GM23248 (cell line): ENCODE results near the gene SLC45A3. TPM values are rescaled to one million over a fixed set of nuclear protein-coding genes. Genes with fewer than 3 reads are reported as not detected.

Experiments
- DNase-seq: peaks from one replicate; pipeline ENCODE4 v3.0.0-alpha.2; 2015
- H2AFZ ChIP-seq: fragments of 200-600 bp; sonication (generic); 2 replicates; pipeline ENCODE4 v1.6.1; 2016; ENCODE audit warnings: antibody characterized with exemption
- H3F3A ChIP-seq: fragments of 200-600 bp; sonication (generic); 2 replicates; pipeline ENCODE4 v1.6.1; 2016; ENCODE audit warnings: mild to moderate bottlenecking, antibody characterized with exemption, mixed run types; ENCODE audit not compliant: insufficient read depth
- H3K27ac ChIP-seq: fragments of 200-600 bp; sonication (generic); 2 replicates; pipeline ENCODE4 v1.5.1; 2016; ENCODE audit warnings: mild to moderate bottlenecking
- H3K27me3 ChIP-seq: fragments of 200-600 bp; sonication (generic); replicated peaks from 2 replicates; pipeline ENCODE4 v1.6.1; 2016; ENCODE audit warnings: mild to moderate bottlenecking; ENCODE audit not compliant: insufficient read depth
- H3K36me3 ChIP-seq: fragments of 200-600 bp; sonication (generic); 2 replicates; pipeline ENCODE4 v1.6.1; 2016; ENCODE audit warnings: low read depth, mild to moderate bottlenecking
- H3K4me1 ChIP-seq: fragments of 200-600 bp; sonication (generic); 2 replicates; pipeline ENCODE4 v1.6.1; 2016; ENCODE audit warnings: mild to moderate bottlenecking; ENCODE audit not compliant: insufficient read depth
- H3K4me2 ChIP-seq: fragments of 200-600 bp; sonication (generic); one replicate; pipeline ENCODE4 v1.6.1; 2016; ENCODE audit warnings: mild to moderate bottlenecking; ENCODE audit not compliant: unreplicated experiment
- H3K4me3 ChIP-seq: fragments of 200-600 bp; sonication (generic); 2 replicates; pipeline ENCODE4 v1.5.1; 2016; ENCODE audit warnings: mild to moderate bottlenecking
- H3K79me2 ChIP-seq: fragments of 200-600 bp; sonication (generic); 2 replicates; pipeline ENCODE4 v1.6.1; 2016; ENCODE audit warnings: mild to moderate bottlenecking; ENCODE audit not compliant: insufficient read depth
- H3K9ac ChIP-seq: fragments of 200-600 bp; sonication (generic); 2 replicates; pipeline ENCODE4 v1.6.1; 2016; ENCODE audit warnings: mild to moderate bottlenecking
- H3K9me2 ChIP-seq: fragments of 200-600 bp; sonication (generic); 2 replicates; pipeline ENCODE4 v1.6.1; 2016; ENCODE audit warnings: mixed run types, mild to moderate bottlenecking, moderate library complexity; ENCODE audit not compliant: insufficient read depth
- H3K9me3 ChIP-seq: fragments of 200-600 bp; sonication (generic); one replicate; pipeline ENCODE4 v1.6.1; 2017; ENCODE audit warnings: low read depth
- H4K20me1 ChIP-seq: fragments of 200-600 bp; sonication (generic); 2 replicates; pipeline ENCODE4 v1.6.0; 2016; ENCODE audit not compliant: insufficient read depth
- EZH2 ChIP-seq: fragments of 200-600 bp; sonication (generic); IDR thresholded peaks from 2 replicates; pipeline ENCODE4 v1.6.1; 2018; ENCODE audit warnings: antibody characterized with exemption, mild to moderate bottlenecking; ENCODE audit not compliant: insufficient read depth, poor library complexity, severe bottlenecking
- EZH2phosphoT487 ChIP-seq: fragments of 200-600 bp; sonication (generic); IDR thresholded peaks from 2 replicates; pipeline ENCODE4 v1.6.1; 2018; ENCODE audit warnings: antibody characterized with exemption, moderate library complexity, mild to moderate bottlenecking, low read depth; ENCODE audit not compliant: insufficient read depth
- WGBS, 2 experiments: methylation state at CpG; one replicate each; pipeline ENCODE4 v1.1.6; 2015 to 2017; ENCODE audit warnings: low lambda C conversion rate in 2 of 2, low coverage in 1 of 2; ENCODE audit errors: missing lambda C conversion rate in 2 of 2; 5-methylcytosine and 5-hydroxymethylcytosine counted together
- in situ Hi-C: fragments of 300-500 bp; cut with MboI; formaldehyde crosslinking; loops from 2 replicates; pipeline ENCODE4 v1.15.0; 2020
- polyA plus RNA-seq: library from polyadenylated mRNA; unstranded; fragments of >200 nt; fragmentation: Nextera tagmentation; extraction: Ambion mirVana; gene quantifications from 2 replicates; pipeline ENCODE4 v1.2.1, GENCODE V29; 2016
- total RNA-seq: library from RNA; depleted of rRNA; stranded (reverse); fragments of >200 nt; shearing (Covaris generic); gene quantifications from 2 replicates; pipeline ENCODE4 v1.2.3, GENCODE V29; 2014

Gene SLC45A3
- total and polyA plus RNA-seq, 2 experiments from 2014 or later: 0.38 to 1.2 TPM

DNA sequence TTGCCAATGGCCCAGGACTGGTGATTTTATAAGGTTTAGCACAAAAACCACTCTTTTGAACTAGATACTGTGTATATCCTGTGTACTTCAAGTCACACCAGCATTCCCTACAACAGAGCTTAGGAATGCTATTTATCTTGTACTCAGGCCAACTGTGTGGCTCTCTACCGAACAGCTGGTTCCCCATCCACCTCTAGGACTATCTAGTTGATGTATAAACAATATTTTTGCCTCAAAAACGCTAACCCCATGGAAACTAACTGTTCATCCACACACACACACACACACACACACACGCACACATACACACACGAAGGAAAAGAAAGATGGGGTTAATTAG, 28.7 kb upstream of the SLC45A3 start:
- Histone ChIP-seq H3K9me3 (no peaks in the 10 kb centered on the region), H3K4me2 (no peak overlapping the region), H2AFZ (no peak overlapping the region), H3K4me1 (0 out of 2 replicates have a peak, but pooled peaks cover 7% of the 10 kb centered on the region), H3K4me3 (no peak overlapping the region), H3K27ac (no peak overlapping the region), H4K20me1 (no peaks in the 10 kb centered on the region), H3K36me3 (peaks cover 14% of the 10 kb centered on the region), H3K79me2 (no peaks in the 10 kb centered on the region), H3K27me3 (no peaks in the 10 kb centered on the region), H3K9ac (no peak overlapping the region), H3K9me2 (no peaks in the 10 kb centered on the region), H3F3A (peaks cover 30% of the 10 kb centered on the region)
- DNase-seq: peak; percentile 51
- 63 to 65% methylated on average over 4 of the region's 4 CpGs for WGBS, 2 experiments
- TF ChIP-seq EZH2phosphoT487: no peak
- TF ChIP-seq EZH2: no peak
- in situ Hi-C loops: no loop called here

DNA sequence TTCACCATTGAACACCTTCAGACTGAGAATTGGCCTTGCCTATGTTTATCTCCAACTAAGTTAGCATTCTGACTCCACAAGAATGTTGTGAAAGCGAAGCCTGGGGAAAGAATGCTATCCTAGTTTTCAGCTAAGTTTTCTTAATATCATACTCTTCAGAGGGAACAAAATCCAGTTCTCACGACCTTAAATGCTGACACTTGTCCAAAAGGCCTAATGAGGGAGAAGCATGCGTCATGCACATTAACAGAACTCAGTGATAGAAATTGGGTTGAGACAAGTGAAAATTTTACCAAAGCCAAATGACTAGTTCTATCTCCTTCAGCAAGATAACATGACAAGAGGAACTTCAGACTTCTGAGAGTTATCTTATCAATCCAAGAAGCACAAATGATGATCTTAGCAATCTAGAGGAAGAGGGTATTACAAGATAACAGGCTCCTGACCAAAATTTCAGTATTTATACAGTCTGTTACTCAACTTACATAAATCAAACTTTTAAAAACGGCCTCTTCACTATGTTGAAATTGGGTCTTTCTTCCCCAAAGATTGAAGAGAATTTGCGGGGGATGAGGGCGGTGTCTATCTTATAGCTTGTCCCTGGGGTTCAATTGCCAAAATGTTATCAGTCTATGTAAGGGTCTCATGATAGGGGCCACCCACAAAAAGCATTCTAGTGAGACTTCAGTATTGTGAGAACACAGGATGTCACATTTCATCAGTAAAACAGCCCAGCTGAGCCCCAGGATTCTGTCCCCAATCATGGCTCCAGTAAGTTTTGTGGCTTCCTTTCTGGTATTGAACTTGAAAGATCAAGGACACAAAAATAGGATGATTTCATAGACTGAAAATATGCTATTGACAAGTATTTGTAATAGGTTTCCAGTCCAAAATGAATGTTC, 26.5 kb upstream of the SLC45A3 start:
- no peaks in the 10 kb centered on the region for H3K9me2 ChIP-seq
- no peaks in the 10 kb centered on the region for H3K79me2 ChIP-seq
- H3K27ac ChIP-seq: no peak overlapping the region
- peaks cover 14% of the 10 kb centered on the region for H3F3A ChIP-seq
- peaks cover 14% of the 10 kb centered on the region for H3K36me3 ChIP-seq
- no peaks in the 10 kb centered on the region for H3K27me3 ChIP-seq
- no peak overlapping the region for H3K4me3 ChIP-seq
- no peak overlapping the region for H3K4me2 ChIP-seq
- 0 out of 2 replicates have a peak, but pooled peaks cover 7% of the 10 kb centered on the region for H3K4me1 ChIP-seq
- DNase-seq: no peak
- 87 to 89% methylated on average over 6 of the region's 6 CpGs for WGBS, 2 experiments
- H4K20me1 ChIP-seq: no peaks in the 10 kb centered on the region
- no peak overlapping the region for H2AFZ ChIP-seq
- no peaks in the 10 kb centered on the region for H3K9me3 ChIP-seq
- H3K9ac ChIP-seq: no peak overlapping the region
- no peak for TF ChIP-seq EZH2
- TF ChIP-seq EZH2phosphoT487: no peak
- in situ Hi-C loops: no loop called here

DNA sequence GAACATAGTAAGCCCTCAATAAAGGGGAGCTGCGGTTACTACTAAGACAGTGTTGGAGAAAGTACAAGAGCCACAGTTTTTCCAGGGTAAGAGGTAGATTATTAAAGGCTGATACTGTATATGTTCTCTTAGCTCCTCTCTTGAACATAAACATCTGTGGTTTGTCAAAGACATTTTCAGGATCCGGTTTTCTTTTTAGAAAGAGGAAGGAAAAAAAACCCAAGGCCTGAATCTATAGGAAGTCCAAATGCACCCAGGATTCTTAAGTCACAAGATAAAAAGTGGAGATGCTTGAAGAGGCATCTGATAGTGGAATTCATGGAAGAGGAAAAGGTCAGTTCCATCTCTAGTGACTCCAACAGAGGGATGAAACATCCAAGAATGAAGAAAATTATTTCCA, 24.6 kb upstream of the SLC45A3 start:
- Histone ChIP-seq H3K9ac (no peak overlapping the region), H3K4me1 (0 out of 2 replicates have a peak, but pooled peaks cover 9% of the 10 kb centered on the region), H3K27me3 (no peaks in the 10 kb centered on the region), H3K4me3 (no peak overlapping the region), H3K79me2 (no peaks in the 10 kb centered on the region), H3K36me3 (peaks cover 3% of the 10 kb centered on the region), H4K20me1 (no peaks in the 10 kb centered on the region), H3K4me2 (no peak overlapping the region), H3F3A (0 out of 2 replicates have a peak, but pooled peaks cover 3% of the 10 kb centered on the region), H3K9me2 (no peaks in the 10 kb centered on the region), H2AFZ (no peak overlapping the region), H3K27ac (no peak overlapping the region), H3K9me3 (no peaks in the 10 kb centered on the region)
- in situ Hi-C loops: no loop called here
- no peak for DNase-seq
- 80 to 86% methylated on average over 2 of the region's 2 CpGs for WGBS, 2 experiments
- TF ChIP-seq EZH2: no peak
- no peak for TF ChIP-seq EZH2phosphoT487

DNA sequence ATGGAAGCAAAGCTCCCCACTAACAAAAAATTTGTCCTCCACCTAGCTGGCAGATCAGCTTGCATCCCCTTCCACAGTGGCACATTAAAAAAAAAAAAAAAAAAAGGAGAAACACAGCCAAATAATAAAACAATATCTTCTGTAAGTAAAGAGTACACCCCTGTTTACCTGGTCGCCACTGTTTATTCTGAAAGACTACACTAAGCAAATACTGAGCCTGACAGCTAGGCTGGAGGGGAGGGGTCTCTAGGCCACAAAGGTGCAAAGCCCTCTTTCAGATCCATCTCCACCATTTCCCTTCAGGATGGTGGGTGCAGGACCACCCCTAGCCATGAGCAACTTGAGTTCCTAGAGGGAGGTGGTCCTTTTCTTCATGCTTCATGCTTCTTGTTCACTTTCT, 22.8 kb upstream of the SLC45A3 start:
- Histone ChIP-seq H3K4me3 (no peak overlapping the region), H3F3A (no peaks in the 10 kb centered on the region), H4K20me1 (no peaks in the 10 kb centered on the region), H2AFZ (no peak overlapping the region), H3K27ac (no peak overlapping the region), H3K79me2 (no peaks in the 10 kb centered on the region), H3K36me3 (no peaks in the 10 kb centered on the region; the same call in 1 of the 2 replicates), H3K4me1 (0 out of 2 replicates have a peak, but pooled peaks cover 2% of the 10 kb centered on the region), H3K9me2 (no peaks in the 10 kb centered on the region), H3K9me3 (no peaks in the 10 kb centered on the region), H3K9ac (no peak overlapping the region), H3K27me3 (no peaks in the 10 kb centered on the region), H3K4me2 (no peak overlapping the region)
- in situ Hi-C loops: no loop called here
- no peak for DNase-seq
- WGBS, 2 experiments: 97 to 100% methylated on average over 1 of the region's 1 CpG
- TF ChIP-seq EZH2 (no peak), EZH2phosphoT487 (no peak)
